IPS-18c (cell line): ENCODE results near the gene CALM3.
"Not testable (repeated sequence)": the region's sequence is repeated elsewhere in the genome, so short reads cannot be mapped to it uniquely, and the experiment has no call there.

Experiments used
- H3K4me3 ChIP-seq: 2 replicates; pipeline ENCODE4 v1.7.0; 2013; ENCODE audit warnings: low read depth, mild to moderate bottlenecking, low read length, moderate library complexity; ENCODE audit not compliant: insufficient read depth
- H3K9me3 ChIP-seq: one replicate; pipeline ENCODE4 v1.6.1; 2013; ENCODE audit warnings: mild to moderate bottlenecking, low read length, moderate library complexity; ENCODE audit not compliant: control insufficient read depth, insufficient read depth

CALM3 gene

GRCh38 chr19:46601318-46602224 is at the start of gene CALM3:
Gene CALM3, plus strand, starts transcription at chr19:46601330. Its CDS starts 105 bp downstream, at chr19:46601435.
- H3K4me3 ChIP-seq = peak within 1 kb of the TSS; percentile 99
- no peaks in the 10 kb centered on the region for H3K9me3 ChIP-seq

GRCh38 chr19:46552891-46553290 is 48.2 kb upstream of the CALM3 start:
- Histone ChIP-seq H3K9me3 (peaks cover 4% of the 10 kb centered on the region), H3K4me3 (no peak overlapping the region)

GRCh38 chr19:46554161-46554560 is 47.0 kb upstream of the CALM3 start:
- Histone ChIP-seq H3K9me3 (peaks cover 4% of the 10 kb centered on the region), H3K4me3 (no peak overlapping the region)

GRCh38 chr19:46555628-46556280 is 45.4 kb upstream of the CALM3 start:
- H3K9me3 ChIP-seq = peaks cover 2% of the 10 kb centered on the region

GRCh38 chr19:46556471-46556870 is 44.7 kb upstream of the CALM3 start:
- H3K9me3 ChIP-seq, H3K4me3 ChIP-seq: not testable (repeated sequence)

More at GRCh38 chr19:46555628-46556280, 45.4 kb upstream of the CALM3 start:
- H3K4me3 ChIP-seq = no peak overlapping the region

GRCh38 chr19:46559203-46559602 is 41.9 kb upstream of the CALM3 start:
- peaks cover 2% of the 10 kb centered on the region for H3K9me3 ChIP-seq
- H3K4me3 ChIP-seq = no peak overlapping the region

GRCh38 chr19:46559675-46560074 is 41.5 kb upstream of the CALM3 start:
- H3K9me3 ChIP-seq, H3K4me3 ChIP-seq: not testable (repeated sequence)

- H3K9me3 ChIP-seq = no peaks in the 10 kb centered on the region
- no peak overlapping the region for H3K4me3 ChIP-seq
Measured at GRCh38 chr19:46564701-46565100, 36.4 kb upstream of the CALM3 start.

GRCh38 chr19:46571495-46571894 is 29.6 kb upstream of the CALM3 start:
- no peak overlapping the region for H3K4me3 ChIP-seq
- H3K9me3 ChIP-seq = peaks cover 2% of the 10 kb centered on the region

GRCh38 chr19:46573679-46574498 is 27.2 kb upstream of the CALM3 start:
- Histone ChIP-seq H3K4me3 (no peak overlapping the region), H3K9me3 (peaks cover 2% of the 10 kb centered on the region)

- Histone ChIP-seq H3K9me3 (peaks cover 2% of the 10 kb centered on the region), H3K4me3 (no peak overlapping the region)
Measured at GRCh38 chr19:46574533-46574932, 26.6 kb upstream of the CALM3 start.

- peaks cover 2% of the 10 kb centered on the region for H3K9me3 ChIP-seq
- no peak overlapping the region for H3K4me3 ChIP-seq
Measured at GRCh38 chr19:46578450-46578849, 22.7 kb upstream of the CALM3 start.

GRCh38 chr19:46579361-46579879 is 21.7 kb upstream of the CALM3 start:
- Histone ChIP-seq H3K9me3 (peaks cover 2% of the 10 kb centered on the region), H3K4me3 (no peak overlapping the region)

- H3K9me3 ChIP-seq = peaks cover under 1% of the 10 kb centered on the region
- H3K4me3 ChIP-seq = no peak overlapping the region
Measured at GRCh38 chr19:46580247-46580646, 20.9 kb upstream of the CALM3 start.

GRCh38 chr19:46585539-46585938 is 15.6 kb upstream of the CALM3 start:
- H3K4me3 ChIP-seq = no peak overlapping the region

GRCh38 chr19:46586294-46586693 is 14.8 kb upstream of the CALM3 start:
- no peak overlapping the region for H3K4me3 ChIP-seq
- no peaks in the 10 kb centered on the region for H3K9me3 ChIP-seq

More at GRCh38 chr19:46585539-46585938, 15.6 kb upstream of the CALM3 start:
- H3K9me3 ChIP-seq = no peaks in the 10 kb centered on the region

- no peaks in the 10 kb centered on the region for H3K9me3 ChIP-seq
- H3K4me3 ChIP-seq = no peak overlapping the region
Measured at GRCh38 chr19:46587861-46588260, 13.3 kb upstream of the CALM3 start.
